SU-DHL-6 (cell line): ENCODE data around the gene RSPO3.

ENCODE experiments used
- H2AFZ ChIP-seq: fragments of 200-600 bp; sonication (generic); 2 replicates; pipeline ENCODE4 v1.6.1; 2014; ENCODE audit warnings: low read depth, mild to moderate bottlenecking, moderate library complexity, mixed read lengths, antibody characterized with exemption, low read length; ENCODE audit not compliant: severe bottlenecking
- H3F3A ChIP-seq: fragments of 200-600 bp; shearing (Covaris generic); 2 replicates; pipeline ENCODE4 v1.6.0; 2016; ENCODE audit warnings: antibody characterized with exemption, mild to moderate bottlenecking; ENCODE audit not compliant: insufficient read depth
- H3K27ac ChIP-seq: fragments of 200-600 bp; sonication (generic); 2 replicates; pipeline ENCODE4 v1.5.1; 2016; ENCODE audit warnings: low read depth, mild to moderate bottlenecking, low read length, moderate library complexity, mixed read lengths
- H3K27me3 ChIP-seq: fragments of 200-600 bp; sonication (generic), shearing (Covaris generic); 2 replicates; pipeline ENCODE4 v1.6.0; 2014; ENCODE audit warnings: mild to moderate bottlenecking, low read length
- H3K36me3 ChIP-seq: fragments of 200-600 bp; sonication (generic); 2 replicates; pipeline ENCODE4 v1.6.1; 2014; ENCODE audit warnings: mild to moderate bottlenecking, low read length, mixed read lengths
- H3K4me2 ChIP-seq: fragments of 300-600, 200-600 bp; shearing (Covaris generic), sonication (generic); 2 replicates; pipeline ENCODE4 v1.6.0; 2014; ENCODE audit warnings: low read length, low read depth, mild to moderate bottlenecking; ENCODE audit not compliant: poor library complexity, severe bottlenecking
- H3K4me3 ChIP-seq: fragments of 200-600 bp; sonication (generic); 2 replicates; pipeline ENCODE4 v1.5.1; 2014; ENCODE audit warnings: antibody characterized with exemption, low read length, mild to moderate bottlenecking, mixed read lengths; ENCODE audit not compliant: insufficient read depth, poor library complexity, severe bottlenecking
- H3K79me2 ChIP-seq: fragments of 200-600 bp; sonication (generic); 2 replicates; pipeline ENCODE4 v1.6.1; 2014; ENCODE audit warnings: mild to moderate bottlenecking, low read length, moderate library complexity; ENCODE audit not compliant: insufficient read depth
- H3K9ac ChIP-seq: fragments of 200-600 bp; sonication (generic); 2 replicates; pipeline ENCODE4 v1.7.0; 2014; ENCODE audit warnings: mild to moderate bottlenecking, low read length
- H3K9me2 ChIP-seq: fragments of 200-600 bp; sonication (generic); replicated peaks from 2 replicates; pipeline ENCODE4 v1.6.1; 2014; ENCODE audit warnings: low read length; ENCODE audit not compliant: insufficient read depth
- H3K9me3 ChIP-seq: fragments of 200-600 bp; sonication (generic); 2 replicates; pipeline ENCODE4 v1.6.1; 2014; ENCODE audit warnings: low read length, mixed read lengths; ENCODE audit not compliant: insufficient read depth
- H4K20me1 ChIP-seq: fragments of 200-600 bp; sonication (generic); 2 replicates; pipeline ENCODE4 v1.6.1; 2014; ENCODE audit warnings: low read depth, mild to moderate bottlenecking, antibody characterized with exemption, low read length, moderate library complexity, mixed read lengths
- CTCF ChIP-seq: fragments of 200-600 bp; sonication (generic); IDR thresholded peaks from one replicate; pipeline ENCODE4 v1.5.1; 2017; ENCODE audit warnings: antibody characterized with exemption, mild to moderate bottlenecking, low read length, moderate library complexity; ENCODE audit not compliant: insufficient read depth, poor library complexity, severe bottlenecking
- EZH2phosphoT487 ChIP-seq: fragments of 200-600 bp; sonication (generic), shearing (Covaris generic); conservative IDR thresholded peaks from 2 replicates; pipeline ENCODE4 v1.6.1; 2018; ENCODE audit warnings: mild to moderate bottlenecking, antibody characterized with exemption, low read length, moderate library complexity, mixed read lengths

The RSPO3 gene

GRCh38 chr6:127085181-127085580 lies 33.3 kb upstream of the RSPO3 start:
- Histone ChIP-seq H3F3A (no peaks in the 10 kb centered on the region), H4K20me1 (no peaks in the 10 kb centered on the region), H2AFZ (no peak overlapping the region), H3K36me3 (no peaks in the 10 kb centered on the region), H3K9me2 (no peaks in the 10 kb centered on the region), H3K27ac (no peak overlapping the region), H3K9me3 (no peaks in the 10 kb centered on the region), H3K9ac (no peak overlapping the region), H3K27me3 (no peaks in the 10 kb centered on the region), H3K79me2 (no peaks in the 10 kb centered on the region), H3K4me2 (no peak overlapping the region), H3K4me3 (no peak overlapping the region)
- TF ChIP-seq EZH2phosphoT487 (no peak), CTCF (no peak)

- no peak for TF ChIP-seq CTCF
- no peak for TF ChIP-seq EZH2phosphoT487
- Histone ChIP-seq H4K20me1 (no peaks in the 10 kb centered on the region), H3K4me3 (no peak overlapping the region)
Measured at GRCh38 chr6:127090051-127090450, 28.4 kb upstream of the RSPO3 start.

GRCh38 chr6:127092466-127092865 lies 26.0 kb upstream of the RSPO3 start:
- TF ChIP-seq EZH2phosphoT487 = no peak
- no peak for TF ChIP-seq CTCF
- Histone ChIP-seq H3K36me3 (no peaks in the 10 kb centered on the region), H3K79me2 (no peaks in the 10 kb centered on the region), H3K4me3 (no peak overlapping the region), H3K9me3 (no peaks in the 10 kb centered on the region), H2AFZ (no peak overlapping the region), H3K4me2 (no peak overlapping the region), H4K20me1 (no peaks in the 10 kb centered on the region), H3K27me3 (no peaks in the 10 kb centered on the region), H3K9ac (no peak overlapping the region), H3K9me2 (no peaks in the 10 kb centered on the region), H3K27ac (no peak overlapping the region), H3F3A (no peaks in the 10 kb centered on the region)

More at GRCh38 chr6:127090051-127090450, 28.4 kb upstream of the RSPO3 start:
- Histone ChIP-seq H3K27ac (no peak overlapping the region), H3K9me2 (no peaks in the 10 kb centered on the region), H3F3A (no peaks in the 10 kb centered on the region), H3K9ac (no peak overlapping the region), H3K27me3 (no peaks in the 10 kb centered on the region), H3K9me3 (no peaks in the 10 kb centered on the region), H3K4me2 (no peak overlapping the region), H3K79me2 (no peaks in the 10 kb centered on the region), H2AFZ (no peak overlapping the region), H3K36me3 (no peaks in the 10 kb centered on the region)
